Endothelial cell of umbilical vein (primary cell): ENCODE results near the gene TPRKB. TPM values are rescaled to one million over a fixed set of nuclear protein-coding genes. Genes with fewer than 3 reads are reported as not detected.
"Not testable (repeated sequence)": the region's sequence is repeated elsewhere in the genome, so short reads cannot be mapped to it uniquely, and the experiment has no call there.

Source experiments
- BruUV-seq: library from RNA; stranded (reverse); fragments of 400-500 nt; replicated peaks from 2 replicates; lab custom pipeline; 2021; lab: Mats Ljungman, UMichigan
- CTCF ChIA-PET: fragments of 300-600, 350-600 bp; sonication (Branson Sonifier 250); formaldehyde crosslinking; loops from one replicate; lab custom pipeline; 2021; ENCODE audit warnings: antibody characterized with exemption, inconsistent platforms; lab: Charles Lee
- POLR2A ChIA-PET: fragments of 300-600, 350-600 bp; sonication (Branson Sonifier 250); formaldehyde crosslinking; loops from one replicate; lab custom pipeline; 2021; ENCODE audit warnings: antibody characterized with exemption, inconsistent platforms; lab: Charles Lee
- DNase-seq: peaks from one replicate; pipeline ENCODE4 v3.0.0-alpha.2; 2011; ENCODE audit warnings: low read depth, low spot score
- FAIRE-seq: peaks from 2 replicates; lab custom pipeline; 2011; peaks lifted over from hg19 to GRCh38; lab: Jason Lieb, UNC
- H2AFZ ChIP-seq: 2 replicates; pipeline ENCODE4 v1.6.0; 2012; ENCODE audit warnings: low read depth, low read length, control low read depth, inconsistent platforms
- H3K27ac ChIP-seq: 2 replicates; pipeline ENCODE4 v1.5.1; 2011; ENCODE audit warnings: low read depth, mild to moderate bottlenecking, control low read depth, low read length, moderate library complexity; ENCODE audit not compliant: insufficient read depth
- H3K27me3 ChIP-seq, 2 experiments: 2 replicates each; pipeline versions ENCODE4 v1.6.0 to v1.6.1; 2011; ENCODE audit warnings: low read length in 2 of 2, mixed read lengths in 1 of 2; ENCODE audit not compliant: control insufficient read depth in 2 of 2, insufficient read depth in 2 of 2
- H3K36me3 ChIP-seq, 2 experiments: 2 replicates in 1 of 2; 3 replicates in 1 of 2; pipeline ENCODE4 v1.5.1; 2011; ENCODE audit warnings: low read length in 2 of 2, mild to moderate bottlenecking in 1 of 2, moderate library complexity in 1 of 2; ENCODE audit not compliant: control insufficient read depth in 2 of 2, insufficient read depth in 2 of 2; ENCODE audit errors: extremely low read depth in 1 of 2
- H3K4me1 ChIP-seq: 3 replicates; pipeline ENCODE4 v1.5.1; 2011; ENCODE audit warnings: mild to moderate bottlenecking, low read length; ENCODE audit not compliant: control insufficient read depth, insufficient read depth; ENCODE audit errors: extremely low read depth
- H3K4me2 ChIP-seq: 2 replicates; pipeline ENCODE4 v1.6.1; 2011; ENCODE audit warnings: low read length, control low read depth, mixed read lengths; ENCODE audit not compliant: insufficient read depth
- H3K4me3 ChIP-seq, 3 experiments: fragments of 200-600 bp in 1 of 3; sonication (generic), shearing (Covaris generic) in 1 of 3; replicated peaks in 1 of 3; 2 replicates each; pipeline ENCODE4 v1.5.1; 2011 to 2016; ENCODE audit warnings: control low read depth in 3 of 3, low read length in 3 of 3, mild to moderate bottlenecking in 2 of 3, inconsistent platforms in 1 of 3, low read depth in 1 of 3, moderate library complexity in 1 of 3; ENCODE audit not compliant: insufficient read depth in 1 of 3
- H3K79me2 ChIP-seq: 2 replicates; pipeline ENCODE4 v1.6.0; 2012; ENCODE audit warnings: low read length, inconsistent platforms; ENCODE audit not compliant: control insufficient read depth, insufficient read depth
- H3K9ac ChIP-seq: replicated peaks from 2 replicates; pipeline ENCODE3; 2011; ENCODE audit warnings: low read length, control low read depth; ENCODE audit not compliant: insufficient read depth; ENCODE audit errors: extremely low read depth
- H3K9me1 ChIP-seq: replicated peaks from 3 replicates; pipeline ENCODE4 v1.6.0; 2011; ENCODE audit warnings: mild to moderate bottlenecking, low read length; ENCODE audit not compliant: control insufficient read depth, insufficient read depth; ENCODE audit errors: extremely low read depth
- H3K9me3 ChIP-seq: replicated peaks from 2 replicates; pipeline ENCODE4 v1.5.1; 2012; ENCODE audit warnings: low read length, inconsistent platforms; ENCODE audit not compliant: control insufficient read depth, insufficient read depth
- H4K20me1 ChIP-seq: replicated peaks from 2 replicates; pipeline ENCODE3; 2011; ENCODE audit warnings: mild to moderate bottlenecking, low read length; ENCODE audit not compliant: control insufficient read depth, insufficient read depth; ENCODE audit errors: extremely low read depth
- EZH2 ChIP-seq: IDR thresholded peaks from 2 replicates; pipeline ENCODE4 v1.6.1; 2012; ENCODE audit warnings: borderline replicate concordance, low read depth, mild to moderate bottlenecking, moderate library complexity, low read length, inconsistent platforms; ENCODE audit not compliant: severe bottlenecking
- FOS ChIP-seq: IDR thresholded peaks from 2 replicates; pipeline ENCODE4 v1.6.1; 2011; ENCODE audit warnings: mild to moderate bottlenecking, low read length, moderate library complexity, borderline replicate concordance; ENCODE audit not compliant: insufficient read depth
- GATA2 ChIP-seq: IDR thresholded peaks from 2 replicates; pipeline ENCODE4 v1.7.0; 2011; ENCODE audit warnings: low read depth, mild to moderate bottlenecking, moderate library complexity, mixed read lengths, low read length; ENCODE audit not compliant: insufficient read length, insufficient read depth
- JUN ChIP-seq: IDR thresholded peaks from 2 replicates; pipeline ENCODE4 v1.6.1; 2011; ENCODE audit warnings: borderline replicate concordance, low read depth; ENCODE audit not compliant: insufficient read length, insufficient read depth
- MYC ChIP-seq: IDR thresholded peaks from one replicate; pipeline ENCODE4 v1.6.1; 2011; ENCODE audit warnings: mild to moderate bottlenecking, low read depth, low read length
- POLR2A ChIP-seq: IDR thresholded peaks from 2 replicates; pipeline ENCODE4 v1.6.1; 2012; ENCODE audit warnings: low read depth, mild to moderate bottlenecking, control low read depth, low read length
- POLR2AphosphoS5 ChIP-seq: IDR thresholded peaks from 2 replicates; pipeline ENCODE4 v1.6.1; 2012; ENCODE audit warnings: low read depth, mild to moderate bottlenecking, control low read depth, low read length, moderate library complexity; ENCODE audit not compliant: insufficient read depth
- dilution Hi-C: fragments of 300-500 bp; cut with MboI; formaldehyde crosslinking; loops from one replicate; pipeline ENCODE4 v1.15.0; 2019; ENCODE audit warnings: low sequenced_read_pairs; ENCODE audit not compliant: extremely low pct_ligation_motif_present
- intact Hi-C: fragments of 100-400 bp; cut with micrococcal nuclease; formaldehyde crosslinking; loops from one replicate; pipeline ENCODE4 v1.10.0; 2022
- polyA plus RNA-seq, 4 experiments: library from polyadenylated mRNA; depleted of rRNA in 3 of 4; stranded (reverse) in 3 of 4; unstranded in 1 of 4; fragments of >200 nt; gene quantifications; 2 replicates each; pipeline versions ENCODE4 v1.2.1 to v1.2.3, GENCODE V29; 2011 to 2012; ENCODE audit warnings: missing spikeins in 1 of 4
- total RNA-seq: library from RNA; stranded (reverse); gene quantifications from 2 replicates; pipeline ENCODE4 v1.2.3, GENCODE V29; 2021
- TF ChIP-seq, protein P1 (sequence below), 2 donors: IDR thresholded peaks; 1 replicate in 1 of 2; 2 replicates in 1 of 2; pipeline ENCODE4 v1.5.1; 2011; ENCODE audit warnings: low read length in 2 of 2, mild to moderate bottlenecking in 2 of 2, moderate library complexity in 2 of 2, control low read depth in 1 of 2, inconsistent platforms in 1 of 2, low read depth in 1 of 2; ENCODE audit not compliant: insufficient read depth in 1 of 2; ENCODE audit errors: extremely low read depth in 1 of 2
- TF ChIP-seq, protein P2 (sequence below): IDR thresholded peaks from 2 replicates; pipeline ENCODE4 v1.6.1; 2011; ENCODE audit not compliant: insufficient read depth, insufficient read length

Gene TPRKB
- total and polyA plus RNA-seq, 2 donors (not counting 3 experiments of a cell fraction or from before 2014, with no cell fraction given) = 27.1 to 36.1 TPM

DNA sequence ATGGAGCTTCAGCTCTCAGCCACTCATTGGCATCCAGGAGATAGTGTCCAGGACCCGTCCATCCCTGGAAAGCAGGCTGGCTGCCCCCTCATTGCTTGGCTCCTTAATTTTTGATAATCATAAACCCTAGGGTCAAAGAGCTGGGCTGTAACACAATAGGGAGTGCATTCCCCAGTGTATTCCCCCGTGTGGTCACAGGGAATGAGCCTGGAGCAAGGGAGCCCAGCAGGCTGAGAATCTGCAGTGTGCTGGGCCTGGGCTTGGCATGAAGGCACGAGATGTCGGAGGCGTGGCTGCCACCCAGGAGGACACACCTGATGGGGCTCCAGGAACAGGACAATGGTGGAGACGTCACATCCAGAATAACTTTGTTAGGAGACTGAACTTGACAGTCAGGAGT lies 18.7 kb downstream of the TPRKB start:
- H3K36me3 ChIP-seq = no peaks in the 10 kb centered on the region
- no peak overlapping the region for H3K4me3 ChIP-seq
- dilution Hi-C loops = no loop called here
- DNase-seq (no peak), FAIRE-seq (no peak)
- H3K4me2 ChIP-seq = no peak overlapping the region
- no peaks in the 10 kb centered on the region for H3K9me1 ChIP-seq
- no peak overlapping the region for H3K27ac ChIP-seq
- no peaks in the 10 kb centered on the region for H3K9me3 ChIP-seq
- POLR2A ChIA-PET = no interaction called here
- H4K20me1 ChIP-seq = no peaks in the 10 kb centered on the region
- H3K9ac ChIP-seq = no peak overlapping the region
- intact Hi-C loops = no loop called here
- H2AFZ ChIP-seq = no peak overlapping the region
- peaks cover 0 to 10% of the 10 kb centered on the region in 2 experiments for H3K27me3 ChIP-seq
- CTCF ChIA-PET = no interaction called here
- H3K79me2 ChIP-seq = no peaks in the 10 kb centered on the region
- BruUV-seq = no TSS peak
- H3K4me1 ChIP-seq = no peaks in the 10 kb centered on the region
- TF ChIP-seq GATA2 = no peak
- TF ChIP-seq, protein P1, sequence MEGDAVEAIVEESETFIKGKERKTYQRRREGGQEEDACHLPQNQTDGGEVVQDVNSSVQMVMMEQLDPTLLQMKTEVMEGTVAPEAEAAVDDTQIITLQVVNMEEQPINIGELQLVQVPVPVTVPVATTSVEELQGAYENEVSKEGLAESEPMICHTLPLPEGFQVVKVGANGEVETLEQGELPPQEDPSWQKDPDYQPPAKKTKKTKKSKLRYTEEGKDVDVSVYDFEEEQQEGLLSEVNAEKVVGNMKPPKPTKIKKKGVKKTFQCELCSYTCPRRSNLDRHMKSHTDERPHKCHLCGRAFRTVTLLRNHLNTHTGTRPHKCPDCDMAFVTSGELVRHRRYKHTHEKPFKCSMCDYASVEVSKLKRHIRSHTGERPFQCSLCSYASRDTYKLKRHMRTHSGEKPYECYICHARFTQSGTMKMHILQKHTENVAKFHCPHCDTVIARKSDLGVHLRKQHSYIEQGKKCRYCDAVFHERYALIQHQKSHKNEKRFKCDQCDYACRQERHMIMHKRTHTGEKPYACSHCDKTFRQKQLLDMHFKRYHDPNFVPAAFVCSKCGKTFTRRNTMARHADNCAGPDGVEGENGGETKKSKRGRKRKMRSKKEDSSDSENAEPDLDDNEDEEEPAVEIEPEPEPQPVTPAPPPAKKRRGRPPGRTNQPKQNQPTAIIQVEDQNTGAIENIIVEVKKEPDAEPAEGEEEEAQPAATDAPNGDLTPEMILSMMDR (IDR thresholded peaks at IDR 0.05; ENCODE audit: extremely low read depth in 1 of 2, insufficient read depth in 1 of 2, low read depth in 1 of 2, low read length in 2 of 2) = no peak
- no peak for TF ChIP-seq FOS
- no peak for TF ChIP-seq EZH2
- TF ChIP-seq, protein P2, sequence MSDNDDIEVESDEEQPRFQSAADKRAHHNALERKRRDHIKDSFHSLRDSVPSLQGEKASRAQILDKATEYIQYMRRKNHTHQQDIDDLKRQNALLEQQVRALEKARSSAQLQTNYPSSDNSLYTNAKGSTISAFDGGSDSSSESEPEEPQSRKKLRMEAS = no peak
- TF ChIP-seq MYC = no peak
- TF ChIP-seq POLR2A = no peak
- no peak for TF ChIP-seq JUN
- TF ChIP-seq POLR2AphosphoS5 = no peak

DNA sequence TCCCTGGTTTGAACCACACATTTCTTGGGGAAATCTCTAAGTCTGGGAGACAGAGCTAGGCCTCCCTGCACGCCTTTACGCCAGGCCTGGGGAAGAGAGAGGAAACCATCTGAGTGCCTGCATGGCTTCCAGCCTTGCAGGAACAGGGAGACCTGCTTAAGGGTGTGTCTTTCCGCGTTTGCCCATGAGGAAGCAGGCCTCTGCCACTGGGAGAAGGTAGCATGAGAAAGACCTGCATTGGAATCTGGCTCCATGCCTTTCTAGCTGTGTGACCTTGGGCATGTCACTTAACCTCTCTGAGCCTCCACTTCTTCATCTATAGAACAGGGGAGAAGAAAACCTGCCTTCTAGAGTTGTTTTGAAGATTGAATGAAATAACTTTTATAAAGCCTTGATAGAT lies 19.4 kb downstream of the TPRKB start:
- H3K9me1 ChIP-seq, CTCF ChIA-PET, dilution Hi-C loops: not testable (repeated sequence)

More for the DNA sequence above, 19.4 kb downstream of the TPRKB start:
- H3K27ac ChIP-seq, H3K79me2 ChIP-seq, H3K9me3 ChIP-seq, H3K36me3 ChIP-seq, DNase-seq, intact Hi-C loops, H3K4me3 ChIP-seq, H4K20me1 ChIP-seq, H3K4me2 ChIP-seq, H3K4me1 ChIP-seq, BruUV-seq, H3K27me3 ChIP-seq, FAIRE-seq, POLR2A ChIA-PET, H3K9ac ChIP-seq: not testable (repeated sequence)
- peak overlapping the region; percentile 57 for H2AFZ ChIP-seq
